H9 (cell line): Measurements from ENCODE around the gene MBNL1. TPM values are rescaled to one million over a fixed set of nuclear protein-coding genes. Genes with fewer than 3 reads are reported as not detected.

Source experiments
- DNase-seq: peaks from one replicate; pipeline ENCODE4 v3.0.0-alpha.2; 2017
- H2AFZ ChIP-seq: one replicate; pipeline ENCODE4 v1.6.1; 2013; ENCODE audit warnings: mild to moderate bottlenecking, low read length, control low read depth, moderate library complexity
- H2AK5ac ChIP-seq: 2 replicates; pipeline ENCODE4 v1.6.1; 2013; ENCODE audit warnings: low read length, control low read depth, mixed read lengths; ENCODE audit not compliant: insufficient read length
- H2BK120ac ChIP-seq: one replicate; pipeline ENCODE4 v1.6.1; 2013; ENCODE audit warnings: low read depth, mild to moderate bottlenecking, low read length, control low read depth, inconsistent platforms; ENCODE audit not compliant: poor library complexity, severe bottlenecking
- H2BK12ac ChIP-seq: 2 replicates; pipeline ENCODE4 v1.6.1; 2013; ENCODE audit warnings: low read length, control low read depth, mixed read lengths, low read depth; ENCODE audit not compliant: insufficient read length
- H2BK15ac ChIP-seq: 2 replicates; pipeline ENCODE4 v1.6.1; 2013; ENCODE audit warnings: low read depth, low read length, control low read depth
- H2BK20ac ChIP-seq: one replicate; pipeline ENCODE4 v1.6.1; 2013; ENCODE audit warnings: low read depth, mild to moderate bottlenecking, low read length, control low read depth, inconsistent platforms; ENCODE audit not compliant: poor library complexity, severe bottlenecking
- H2BK5ac ChIP-seq: 2 replicates; pipeline ENCODE4 v1.6.1; 2013; ENCODE audit warnings: low read length, control low read depth, mixed read lengths; ENCODE audit not compliant: insufficient read length
- H3K14ac ChIP-seq: 2 replicates; pipeline ENCODE4 v1.6.1; 2013; ENCODE audit warnings: low read length, control low read depth; ENCODE audit not compliant: insufficient read depth
- H3K18ac ChIP-seq: 2 replicates; pipeline ENCODE4 v1.6.1; 2013; ENCODE audit warnings: low read depth, mild to moderate bottlenecking, mixed read lengths, low read length, control low read depth; ENCODE audit not compliant: insufficient read length
- H3K23ac ChIP-seq: 2 replicates; pipeline ENCODE4 v1.6.1; 2013; ENCODE audit warnings: low read length, control low read depth, mixed read lengths, low read depth; ENCODE audit not compliant: insufficient read length
- H3K23me2 ChIP-seq: 2 replicates; pipeline ENCODE4 v1.6.1; 2013; ENCODE audit warnings: low read depth, mild to moderate bottlenecking, mixed read lengths, low read length, control low read depth; ENCODE audit not compliant: insufficient read length, poor library complexity, severe bottlenecking
- H3K27ac ChIP-seq: 2 replicates; pipeline ENCODE4 v1.5.1; 2013; ENCODE audit warnings: low read length, control low read depth, mixed read lengths, low read depth; ENCODE audit not compliant: insufficient read length
- H3K27me3 ChIP-seq: 2 replicates; pipeline ENCODE4 v1.6.1; 2013; ENCODE audit warnings: low read length, control low read depth, inconsistent platforms; ENCODE audit not compliant: insufficient read depth
- H3K4ac ChIP-seq: 2 replicates; pipeline ENCODE4 v1.6.1; 2013; ENCODE audit warnings: low read depth, mild to moderate bottlenecking, control low read depth, inconsistent platforms, low read length, moderate library complexity
- H3K4me1 ChIP-seq: 2 replicates; pipeline ENCODE4 v1.6.1; 2013; ENCODE audit warnings: low read length, control low read depth, inconsistent platforms; ENCODE audit not compliant: insufficient read depth
- H3K4me2 ChIP-seq: 2 replicates; pipeline ENCODE4 v1.6.1; 2013; ENCODE audit warnings: low read length, control low read depth, mixed read lengths; ENCODE audit not compliant: insufficient read length, insufficient read depth
- H3K56ac ChIP-seq: 2 replicates; pipeline ENCODE4 v1.6.1; 2013; ENCODE audit warnings: low read depth, mild to moderate bottlenecking, mixed read lengths, low read length, control low read depth; ENCODE audit not compliant: insufficient read length
- H3K79me1 ChIP-seq: 2 replicates; pipeline ENCODE4 v1.6.1; 2013; ENCODE audit warnings: low read depth, mild to moderate bottlenecking, moderate library complexity, low read length, control low read depth, inconsistent platforms; ENCODE audit not compliant: insufficient read depth, poor library complexity, severe bottlenecking
- H3K79me2 ChIP-seq: 2 replicates; pipeline ENCODE4 v1.6.1; 2013; ENCODE audit warnings: low read length, control low read depth, inconsistent platforms; ENCODE audit not compliant: insufficient read depth
- H3K9ac ChIP-seq: 2 replicates; pipeline ENCODE4 v1.6.1; 2013; ENCODE audit warnings: low read length, control low read depth, mixed read lengths; ENCODE audit not compliant: insufficient read length; ENCODE audit errors: extremely low read depth
- H3K9me3 ChIP-seq: one replicate; pipeline ENCODE4 v1.6.1; 2013; ENCODE audit warnings: low read depth, low read length, inconsistent platforms; ENCODE audit not compliant: control insufficient read depth
- H3T11ph ChIP-seq: one replicate; pipeline ENCODE4 v1.6.1; 2013; ENCODE audit warnings: mild to moderate bottlenecking, low read length, control low read depth, inconsistent platforms
- H4K20me1 ChIP-seq: one replicate; pipeline ENCODE4 v1.6.1; 2013; ENCODE audit not compliant: control insufficient read depth, insufficient read length, insufficient read depth
- H4K5ac ChIP-seq: 2 replicates; pipeline ENCODE4 v1.6.1; 2013; ENCODE audit warnings: low read depth, mild to moderate bottlenecking, mixed read lengths, low read length, control low read depth; ENCODE audit not compliant: insufficient read length
- H4K8ac ChIP-seq: replicated peaks from 2 replicates; pipeline ENCODE4 v1.6.1; 2013; ENCODE audit warnings: low read length, control low read depth, mixed read lengths, low read depth; ENCODE audit not compliant: insufficient read length
- H4K91ac ChIP-seq: 2 replicates; pipeline ENCODE4 v1.6.1; 2013; ENCODE audit warnings: low read depth, mild to moderate bottlenecking, moderate library complexity, mixed read lengths, low read length, control low read depth; ENCODE audit not compliant: insufficient read length
- H3K27ac Mint-ChIP-seq, 3 experiments: 2 replicates in 2 of 3; 3 replicates in 1 of 3; pipeline ENCODE4 v1.8.0; 2020 to 2021; ENCODE audit warnings: mixed read lengths in 3 of 3, mild to moderate bottlenecking in 1 of 3, moderate library complexity in 1 of 3
- H3K27me3 Mint-ChIP-seq: 2 replicates; pipeline ENCODE4 v1.8.0; 2021; ENCODE audit warnings: low read depth, mild to moderate bottlenecking, moderate library complexity, mixed read lengths
- H3K36me3 Mint-ChIP-seq, 3 experiments: 2 replicates in 2 of 3; 3 replicates in 1 of 3; pipeline ENCODE4 v1.8.0; 2020 to 2021; ENCODE audit warnings: low read depth in 3 of 3, mixed read lengths in 3 of 3; ENCODE audit not compliant: insufficient read depth in 1 of 3
- H3K4me1 Mint-ChIP-seq, 2 experiments: 2 replicates each; pipeline ENCODE4 v1.8.0; 2020; ENCODE audit warnings: mixed read lengths in 2 of 2
- H3K4me3 Mint-ChIP-seq, 2 experiments: 2 replicates in 1 of 2; 3 replicates in 1 of 2; pipeline ENCODE4 v1.8.0; 2020 to 2021; ENCODE audit warnings: mild to moderate bottlenecking in 2 of 2, mixed read lengths in 2 of 2, moderate library complexity in 1 of 2
- H3K9me3 Mint-ChIP-seq, 2 experiments: 2 replicates in 1 of 2; 3 replicates in 1 of 2; pipeline ENCODE4 v1.8.0; 2020; ENCODE audit warnings: mild to moderate bottlenecking in 2 of 2, mixed read lengths in 2 of 2, moderate library complexity in 1 of 2
- CTCF ChIP-seq: fragments of 200-600 bp; sonication (generic); conservative IDR thresholded peaks from 3 replicates; pipeline ENCODE4 v1.8.0; 2021; ENCODE audit warnings: antibody characterized with exemption, mild to moderate bottlenecking
- WGBS: extraction: QIAGEN DNeasy Blood & Tissue Kit; methylation state at CpG from one replicate; pipeline ENCODE4 v1.1.7; 2013; ENCODE audit warnings: missing lambda C conversion rate, low lambda C conversion rate, mixed read lengths; ENCODE audit not compliant: insufficient read length; ENCODE audit errors: extremely low coverage; 5-methylcytosine and 5-hydroxymethylcytosine counted together
- total RNA-seq: library from RNA; stranded (reverse); gene quantifications from 2 replicates; pipeline ENCODE4 v1.2.1, GENCODE V29; 2021

MBNL1 gene
- total RNA-seq, 1 experiment from 2014 or later, result 14.9 TPM

- no CpG with 5 or more reads among the region's 2 CpGs for WGBS
- no peak overlapping the region for H3T11ph ChIP-seq
- peaks cover 0 to 33% (median 10%) of the 10 kb centered on the region in 3 experiments; a peak in 5 of 7 replicates for H3K36me3 Mint-ChIP-seq
- no peak for DNase-seq
- H4K20me1 ChIP-seq, result no peaks in the 10 kb centered on the region
- H3K14ac ChIP-seq, result no peak overlapping the region
- H3K9me3 Mint-ChIP-seq, result peaks cover 30 to 39% of the 10 kb centered on the region in 2 experiments
- H3K4me2 ChIP-seq, result no peak overlapping the region
- no peak overlapping the region for H3K18ac ChIP-seq
- H2AFZ ChIP-seq, result no peak overlapping the region
- no peak overlapping the region for H4K8ac ChIP-seq
- peaks cover 0 to 6% of the 10 kb centered on the region in 2 experiments; a peak in 2 of 4 replicates for H3K4me1 Mint-ChIP-seq
- H2BK15ac ChIP-seq, result no peak overlapping the region
- H2BK5ac ChIP-seq, result no peak overlapping the region
- no peaks in the 10 kb centered on the region for H3K4me1 ChIP-seq
- no peak overlapping the region for H3K4me3 Mint-ChIP-seq
- TF ChIP-seq CTCF, result no peak
- H3K4ac ChIP-seq, result no peak overlapping the region
- H4K5ac ChIP-seq, result no peak overlapping the region
- no peak overlapping the region for H4K91ac ChIP-seq
- H2BK120ac ChIP-seq, result no peak overlapping the region
- H2AK5ac ChIP-seq, result no peak overlapping the region
- H3K27me3 ChIP-seq, result no peaks in the 10 kb centered on the region
- no peaks in the 10 kb centered on the region for H3K23me2 ChIP-seq
- H3K79me2 ChIP-seq, result no peaks in the 10 kb centered on the region
- H3K9me3 ChIP-seq, result no peaks in the 10 kb centered on the region
- H3K56ac ChIP-seq, result no peak overlapping the region
- no peak overlapping the region for H3K23ac ChIP-seq
- H2BK12ac ChIP-seq, result no peak overlapping the region
- no peaks in the 10 kb centered on the region for H3K27me3 Mint-ChIP-seq
- no peak overlapping the region for H3K9ac ChIP-seq
- no peaks in the 10 kb centered on the region for H3K79me1 ChIP-seq
- no peak overlapping the region for H3K27ac ChIP-seq
- H3K27ac Mint-ChIP-seq, result no peak overlapping the region
- no peak overlapping the region for H2BK20ac ChIP-seq
Measured at GRCh38 chr3:152480282-152480953, 211.7 kb downstream of the MBNL1 start.
